HG03064 (cell line): ENCODE measurements around the gene TJP1.

Source experiments
- ATAC-seq: cut with Tn5 transposase; IDR thresholded peaks from one replicate; pipeline ENCODE4 v1.9.1; 2021; ENCODE audit warnings: low read depth; ENCODE audit not compliant: unreplicated experiment

Gene TJP1

GRCh38 chr15:29822100-29822683 lies at the start of gene TJP1:
Gene TJP1 (minus strand): TSS chr15:29822468. CDS start chr15:29822028, 440 bp downstream.
- no peak for ATAC-seq

GRCh38 chr15:29871401-29871800 lies 49.1 kb upstream of the TJP1 start:
- ATAC-seq, result no peak

- no peak for ATAC-seq
These were observed 48.4 kb upstream of the TJP1 start for GRCh38 chr15:29870495-29871151.

- ATAC-seq, result no peak
These were observed 45.2 kb upstream of the TJP1 start for GRCh38 chr15:29867241-29868000.

- no peak for ATAC-seq
These were observed 44.1 kb upstream of the TJP1 start for GRCh38 chr15:29866337-29866736.

- ATAC-seq, result no peak
These were observed 42.2 kb upstream of the TJP1 start for GRCh38 chr15:29864501-29864900.

GRCh38 chr15:29863438-29863837 lies 41.2 kb upstream of the TJP1 start:
- no peak for ATAC-seq

- ATAC-seq, result no peak
These were observed 40.0 kb upstream of the TJP1 start for GRCh38 chr15:29862271-29862670.

GRCh38 chr15:29860872-29861271 lies 38.6 kb upstream of the TJP1 start:
- no peak for ATAC-seq

- no peak for ATAC-seq
These were observed 37.9 kb upstream of the TJP1 start for GRCh38 chr15:29859973-29860715.

- ATAC-seq, result no peak
These were observed 37.0 kb upstream of the TJP1 start for GRCh38 chr15:29859293-29859692.

GRCh38 chr15:29857221-29857789 lies 35.0 kb upstream of the TJP1 start:
- ATAC-seq, result no peak

GRCh38 chr15:29854413-29854812 lies 32.1 kb upstream of the TJP1 start:
- ATAC-seq, result no peak

- no peak for ATAC-seq
These were observed 31.1 kb upstream of the TJP1 start for GRCh38 chr15:29853211-29853987.

GRCh38 chr15:29852201-29852600 lies 29.9 kb upstream of the TJP1 start:
- ATAC-seq, result no peak

GRCh38 chr15:29849716-29850115 lies 27.4 kb upstream of the TJP1 start:
- no peak for ATAC-seq

- ATAC-seq, result no peak
These were observed 26.9 kb upstream of the TJP1 start for GRCh38 chr15:29849218-29849617.

GRCh38 chr15:29844290-29844903 lies 22.1 kb upstream of the TJP1 start:
- ATAC-seq, result no peak

- ATAC-seq, result no peak
These were observed 20.0 kb upstream of the TJP1 start for GRCh38 chr15:29842290-29842689.

- no peak for ATAC-seq
These were observed 18.7 kb upstream of the TJP1 start for GRCh38 chr15:29840926-29841325.
